ENCODE results near the gene TENM3. TPM values are rescaled to one million over a fixed set of nuclear protein-coding genes. Genes with fewer than 3 reads are reported as not detected.

Gene TENM3
- total and polyA plus RNA-seq, 2 of the 8 experiments (the other 6 are each of a cell fraction or from before 2014, with no cell fraction given): 36.9 to 69.3 TPM

GRCh38 chr4:182648766-182649165 lies 405.6 kb downstream of the TENM3 start:
- Histone ChIP-seq H2AK5ac (ENCODE audit: low read depth, low read length) (no peak overlapping the region), H3K9ac (replicated peaks in 1 of 4; ENCODE audit: extremely low read depth in 1 of 4, low read depth in 3 of 4, low read length in 3 of 4) (no peak overlapping the region), H2AFZ (ENCODE audit: low read length) (no peak overlapping the region), H3K4ac (replicated peaks; ENCODE audit: insufficient read length, low read depth, low read length) (no peak overlapping the region), H3K4me3 (ENCODE audit: extremely low read depth in 1 of 4, insufficient read depth in 2 of 4, low read depth in 3 of 4, low read length in 4 of 4) (no peak overlapping the region), H2BK15ac (ENCODE audit: low read length) (no peak overlapping the region), H3K27ac (ENCODE audit: low read depth, low read length) (no peak overlapping the region), H2BK5ac (ENCODE audit: low read depth, low read length) (no peak overlapping the region), H3K23ac (ENCODE audit: insufficient read length) (no peak overlapping the region), H3K23me2 (ENCODE audit: low read depth, low read length) (no peaks in the 10 kb centered on the region), H3K56ac (replicated peaks; ENCODE audit: insufficient read length, low read depth, low read length) (no peak overlapping the region), H2BK120ac (replicated peaks; ENCODE audit: low read depth, low read length) (no peak overlapping the region), H3K9me3 (ENCODE audit: insufficient read depth in 2 of 2, low read depth in 1 of 2, low read length in 1 of 2) (peaks cover 0 to 4% of the 10 kb centered on the region in 2 experiments; a peak in 1 of 4 replicates), H4K5ac (ENCODE audit: insufficient read length, low read depth, low read length) (no peak overlapping the region), H3K79me2 (ENCODE audit: control insufficient read depth in 1 of 2, insufficient read depth in 2 of 2, low read length in 2 of 2) (no peaks in the 10 kb centered on the region), H3K4me1 (replicated peaks in 1 of 4; ENCODE audit: control insufficient read depth in 3 of 4, insufficient read depth in 4 of 4, low read length in 3 of 4) (no peaks in the 10 kb centered on the region), H2BK12ac (ENCODE audit: low read depth, low read length) (no peak overlapping the region), H4K8ac (ENCODE audit: extremely low read depth, insufficient read depth, low read length) (no peak overlapping the region), H3K79me1 (ENCODE audit: low read depth, low read length) (no peaks in the 10 kb centered on the region), H3K36me3 (ENCODE audit: control insufficient read depth in 2 of 4, insufficient read depth in 4 of 4, low read length in 3 of 4) (peaks cover 0 to 5% (median 0%) of the 10 kb centered on the region in 4 experiments; a peak in 1 of 8 replicates), H3K18ac (ENCODE audit: extremely low read depth, low read length) (no peak overlapping the region), H3K27me3 (replicated peaks in 1 of 4; ENCODE audit: control insufficient read depth in 3 of 4, extremely low read depth in 1 of 4, insufficient read depth in 3 of 4, low read length in 3 of 4) (no peaks in the 10 kb centered on the region), H4K20me1 (replicated peaks in 1 of 2; ENCODE audit: control insufficient read depth in 1 of 2, insufficient read depth in 2 of 2, low read length in 2 of 2) (no peaks in the 10 kb centered on the region), H3K14ac (ENCODE audit: insufficient read length) (no peak overlapping the region), H3K4me2 (ENCODE audit: insufficient read depth in 1 of 2, low read depth in 2 of 2, low read length in 2 of 2) (no peak overlapping the region), H4K91ac (replicated peaks; ENCODE audit: insufficient read length, low read length) (no peak overlapping the region), H2BK20ac (ENCODE audit: low read length) (no peak overlapping the region)
- FAIRE-seq: no peak
- ChIA-PET CTCF (ENCODE audit: partially characterized antibody) (no interaction called here), POLR2A (ENCODE audit: partially characterized antibody) (no interaction called here)
- TF ChIP-seq CHD1 (IDR thresholded peaks at IDR 0.05; ENCODE audit: low read depth, low read length): no peak
- TF ChIP-seq TBP (IDR thresholded peaks at IDR 0.05; ENCODE audit: low read depth, low read length): no peak
- no peak for TF ChIP-seq USF2 (IDR thresholded peaks at IDR 0.05; ENCODE audit: low read length)
- no peak for TF ChIP-seq NRF1 (IDR thresholded peaks at IDR 0.05; ENCODE audit: low read depth, low read length)
- no peak for TF ChIP-seq PHF8 (conservative IDR thresholded peaks at IDR 0.05; ENCODE audit: low read depth, low read length)
- no peak for TF ChIP-seq RNF2 (IDR thresholded peaks at IDR 0.05; ENCODE audit: borderline replicate concordance, low read depth, low read length, missing control alignments, poor library complexity, severe bottlenecking)
- TF ChIP-seq KDM1A (IDR thresholded peaks at IDR 0.05; ENCODE audit: borderline replicate concordance, low read length): no peak
- no peak for TF ChIP-seq RAD21 (IDR thresholded peaks at IDR 0.05 in 1 of 2, conservative IDR thresholded peaks at IDR 0.05 in 1 of 2; ENCODE audit: low read depth in 2 of 2, low read length in 2 of 2)
- TF ChIP-seq MAFK (IDR thresholded peaks at IDR 0.05; ENCODE audit: low read depth, low read length): no peak
- no peak for DNase-seq (ENCODE audit: low read depth in 1 of 2, low spot score in 2 of 2)
